Stimulated activated naive CD8-positive, alpha-beta T cell treated with anti-CD3 and anti-CD28 coated beads, Interleukin-15, amount 100 ng/mL, for 72 hours (primary cell): Measurements from ENCODE around the gene SDF4.

Source experiments
- ATAC-seq: fragments of 150-1000 bp; cut with Tn5 transposase; 2 replicates; pipeline ENCODE4 v1.10.0; 2021; ENCODE audit warnings: mild to moderate bottlenecking, moderate library complexity
- DNase-seq, 2 donors: peaks; one replicate each; pipeline ENCODE4 v3.0.0; 2021 to 2022
- H3K27ac Mint-ChIP-seq, 2 donors: one replicate each; pipeline ENCODE4 v1.8.0; 2022; ENCODE audit warnings: mild to moderate bottlenecking in 2 of 2, mixed read lengths in 2 of 2, moderate library complexity in 2 of 2
- H3K27me3 Mint-ChIP-seq: one replicate; pipeline ENCODE4 v1.8.0; 2022; ENCODE audit warnings: mixed read lengths
- H3K4me1 Mint-ChIP-seq: one replicate; pipeline ENCODE4 v1.8.0; 2022; ENCODE audit warnings: mild to moderate bottlenecking, mixed read lengths
- H3K4me3 Mint-ChIP-seq, 2 donors: one replicate each; pipeline ENCODE4 v1.8.0; 2022; ENCODE audit warnings: mild to moderate bottlenecking in 2 of 2, mixed read lengths in 2 of 2, moderate library complexity in 1 of 2
- H3K9me3 Mint-ChIP-seq, 2 donors: one replicate each; pipeline ENCODE4 v1.8.0; 2022; ENCODE audit warnings: mixed read lengths in 2 of 2

Gene SDF4

DNA sequence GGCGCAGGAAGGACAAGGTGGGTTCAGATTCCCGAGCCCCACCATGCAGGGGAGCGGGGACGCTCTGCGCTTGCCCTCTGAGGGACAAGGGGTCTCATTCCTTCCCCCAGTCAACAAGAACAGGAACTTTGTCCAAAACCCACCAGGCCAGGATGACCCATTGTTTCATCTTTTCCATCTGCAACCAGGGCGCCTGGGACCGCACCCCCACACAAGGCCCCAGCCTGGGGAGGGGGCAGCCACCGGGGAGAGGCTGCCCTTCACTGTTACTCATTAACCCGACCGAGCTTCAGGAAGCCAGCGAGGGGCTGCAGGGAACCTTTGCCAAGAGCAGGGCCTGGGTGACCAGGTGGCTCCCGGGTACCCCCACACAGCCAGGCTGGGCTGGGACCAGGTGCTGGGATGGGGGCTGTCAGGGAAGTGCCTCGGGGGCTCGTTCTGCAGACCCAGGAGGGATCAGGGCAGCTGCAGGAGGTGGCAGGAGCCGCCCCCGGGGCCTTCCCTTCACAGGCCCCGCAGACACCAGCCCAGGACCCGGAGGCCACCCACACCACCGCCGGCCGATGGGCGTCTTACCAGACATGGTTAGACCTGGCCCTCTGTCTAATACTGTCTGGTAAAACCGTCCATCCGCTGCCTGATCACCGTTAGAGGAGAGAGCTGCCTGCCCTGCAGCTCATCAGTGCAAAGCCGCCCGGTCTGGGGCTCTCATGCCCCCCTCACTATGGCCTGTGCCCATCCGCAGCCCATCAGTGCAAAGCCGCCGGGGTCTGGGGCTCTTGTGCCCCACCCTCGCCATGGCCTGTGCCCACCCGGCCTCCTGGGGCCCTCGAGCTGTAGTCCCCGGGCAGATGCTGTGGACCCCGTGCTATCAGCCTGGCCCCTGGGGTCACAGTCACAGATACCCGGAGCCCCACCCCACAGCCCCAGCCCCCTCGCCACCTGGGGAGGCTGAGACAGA is 63.1 kb downstream of the SDF4 start:
- ATAC-seq (no peak), DNase-seq (no peak)
- H3K27ac Mint-ChIP-seq, result no peak overlapping the region
- H3K9me3 Mint-ChIP-seq, result no peaks in the 10 kb centered on the region
- H3K27me3 Mint-ChIP-seq, result peaks cover 23% of the 10 kb centered on the region
- no peak overlapping the region for H3K4me3 Mint-ChIP-seq
- peaks cover 46% of the 10 kb centered on the region for H3K4me1 Mint-ChIP-seq

DNA sequence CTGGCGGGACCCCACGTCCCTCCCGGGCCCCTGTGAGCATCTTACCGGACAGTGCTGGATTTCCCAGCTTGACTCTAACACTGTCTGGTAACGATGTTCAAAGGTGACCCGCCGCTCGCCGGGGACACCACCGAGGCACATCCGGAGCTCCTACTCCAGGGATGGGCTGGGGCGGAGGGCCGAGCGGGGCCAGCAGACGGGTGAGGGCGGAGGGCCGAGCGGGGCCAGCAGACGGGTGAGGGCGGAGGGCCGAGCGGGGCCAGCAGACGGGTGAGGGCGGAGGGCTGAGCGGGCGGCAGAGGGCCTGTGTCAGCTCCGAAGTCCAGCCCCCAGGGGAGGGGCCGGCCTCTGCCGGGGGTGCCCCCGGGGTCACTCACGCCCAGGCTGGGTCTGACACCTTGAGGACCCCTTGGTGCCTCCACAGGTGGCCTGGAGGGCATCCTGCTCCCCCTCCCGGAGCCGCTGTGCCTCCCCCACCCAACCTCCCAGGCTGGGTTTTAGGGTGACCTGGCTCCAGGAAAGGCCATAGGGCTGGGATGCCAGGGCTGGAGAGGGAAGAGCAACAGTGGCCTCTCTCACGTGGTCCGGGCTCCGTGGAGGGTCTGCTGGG is 63.9 kb downstream of the SDF4 start:
- Mint-ChIP-seq H3K27ac (no peak overlapping the region), H3K4me3 (no peak overlapping the region), H3K9me3 (no peaks in the 10 kb centered on the region), H3K4me1 (peaks cover 40% of the 10 kb centered on the region), H3K27me3 (peaks cover 20% of the 10 kb centered on the region)
- DNase-seq (no peak), ATAC-seq (no peak)

GRCh38 chr1:1167398-1167821 is 64.4 kb downstream of the SDF4 start:
- H3K27me3 Mint-ChIP-seq, result peaks cover 15% of the 10 kb centered on the region
- DNase-seq (no peak), ATAC-seq (no peak)
- no peaks in the 10 kb centered on the region for H3K9me3 Mint-ChIP-seq
- no peak overlapping the region for H3K4me3 Mint-ChIP-seq
- H3K27ac Mint-ChIP-seq, result no peak overlapping the region
- H3K4me1 Mint-ChIP-seq, result peaks cover 35% of the 10 kb centered on the region
